Panc1 (cell line): ENCODE measurements around the gene APOBEC3G.

Experiments
- SIN3A ChIP-seq: IDR thresholded peaks from 2 replicates; pipeline ENCODE4 v1.6.1; 2012; ENCODE audit warnings: low read depth, mild to moderate bottlenecking, low read length, moderate library complexity, borderline replicate concordance; ENCODE audit not compliant: insufficient read depth
- TCF7L2 ChIP-seq: IDR thresholded peaks from 2 replicates; pipeline ENCODE4 v1.6.1; 2011; ENCODE audit warnings: mild to moderate bottlenecking, low read depth, low read length, inconsistent platforms
- TF ChIP-seq, protein P1 (sequence below): fragments of 450-650 bp; IDR thresholded peaks from 2 replicates; pipeline ENCODE4 v1.5.1; 2017; ENCODE audit warnings: mild to moderate bottlenecking
- TF ChIP-seq, protein P2 (sequence below), 2 experiments: IDR thresholded peaks; 2 replicates each; pipeline ENCODE4 v1.6.1; 2011 to 2012; ENCODE audit warnings: low read depth in 2 of 2, control low read depth in 1 of 2, low read length in 1 of 2, mild to moderate bottlenecking in 1 of 2, moderate library complexity in 1 of 2; ENCODE audit not compliant: insufficient read depth in 1 of 2

- TF ChIP-seq, protein P1, sequence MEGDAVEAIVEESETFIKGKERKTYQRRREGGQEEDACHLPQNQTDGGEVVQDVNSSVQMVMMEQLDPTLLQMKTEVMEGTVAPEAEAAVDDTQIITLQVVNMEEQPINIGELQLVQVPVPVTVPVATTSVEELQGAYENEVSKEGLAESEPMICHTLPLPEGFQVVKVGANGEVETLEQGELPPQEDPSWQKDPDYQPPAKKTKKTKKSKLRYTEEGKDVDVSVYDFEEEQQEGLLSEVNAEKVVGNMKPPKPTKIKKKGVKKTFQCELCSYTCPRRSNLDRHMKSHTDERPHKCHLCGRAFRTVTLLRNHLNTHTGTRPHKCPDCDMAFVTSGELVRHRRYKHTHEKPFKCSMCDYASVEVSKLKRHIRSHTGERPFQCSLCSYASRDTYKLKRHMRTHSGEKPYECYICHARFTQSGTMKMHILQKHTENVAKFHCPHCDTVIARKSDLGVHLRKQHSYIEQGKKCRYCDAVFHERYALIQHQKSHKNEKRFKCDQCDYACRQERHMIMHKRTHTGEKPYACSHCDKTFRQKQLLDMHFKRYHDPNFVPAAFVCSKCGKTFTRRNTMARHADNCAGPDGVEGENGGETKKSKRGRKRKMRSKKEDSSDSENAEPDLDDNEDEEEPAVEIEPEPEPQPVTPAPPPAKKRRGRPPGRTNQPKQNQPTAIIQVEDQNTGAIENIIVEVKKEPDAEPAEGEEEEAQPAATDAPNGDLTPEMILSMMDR = no peak
- TF ChIP-seq, protein P2, sequence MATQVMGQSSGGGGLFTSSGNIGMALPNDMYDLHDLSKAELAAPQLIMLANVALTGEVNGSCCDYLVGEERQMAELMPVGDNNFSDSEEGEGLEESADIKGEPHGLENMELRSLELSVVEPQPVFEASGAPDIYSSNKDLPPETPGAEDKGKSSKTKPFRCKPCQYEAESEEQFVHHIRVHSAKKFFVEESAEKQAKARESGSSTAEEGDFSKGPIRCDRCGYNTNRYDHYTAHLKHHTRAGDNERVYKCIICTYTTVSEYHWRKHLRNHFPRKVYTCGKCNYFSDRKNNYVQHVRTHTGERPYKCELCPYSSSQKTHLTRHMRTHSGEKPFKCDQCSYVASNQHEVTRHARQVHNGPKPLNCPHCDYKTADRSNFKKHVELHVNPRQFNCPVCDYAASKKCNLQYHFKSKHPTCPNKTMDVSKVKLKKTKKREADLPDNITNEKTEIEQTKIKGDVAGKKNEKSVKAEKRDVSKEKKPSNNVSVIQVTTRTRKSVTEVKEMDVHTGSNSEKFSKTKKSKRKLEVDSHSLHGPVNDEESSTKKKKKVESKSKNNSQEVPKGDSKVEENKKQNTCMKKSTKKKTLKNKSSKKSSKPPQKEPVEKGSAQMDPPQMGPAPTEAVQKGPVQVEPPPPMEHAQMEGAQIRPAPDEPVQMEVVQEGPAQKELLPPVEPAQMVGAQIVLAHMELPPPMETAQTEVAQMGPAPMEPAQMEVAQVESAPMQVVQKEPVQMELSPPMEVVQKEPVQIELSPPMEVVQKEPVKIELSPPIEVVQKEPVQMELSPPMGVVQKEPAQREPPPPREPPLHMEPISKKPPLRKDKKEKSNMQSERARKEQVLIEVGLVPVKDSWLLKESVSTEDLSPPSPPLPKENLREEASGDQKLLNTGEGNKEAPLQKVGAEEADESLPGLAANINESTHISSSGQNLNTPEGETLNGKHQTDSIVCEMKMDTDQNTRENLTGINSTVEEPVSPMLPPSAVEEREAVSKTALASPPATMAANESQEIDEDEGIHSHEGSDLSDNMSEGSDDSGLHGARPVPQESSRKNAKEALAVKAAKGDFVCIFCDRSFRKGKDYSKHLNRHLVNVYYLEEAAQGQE (IDR thresholded peaks at IDR 0.05; ENCODE audit: insufficient read depth in 1 of 2, low read depth in 2 of 2, low read length in 1 of 2) = no peak
- TF ChIP-seq SIN3A (no peak), TCF7L2 (no peak)
These were observed 3.9 kb downstream of the APOBEC3G start for GRCh38 chr22:39081016-39081415.
